Activated CD8-positive, alpha-beta memory T cell treated with anti-CD3 and anti-CD28 coated beads for 4 hours (primary cell): ENCODE data around the gene ZNF330.
"Not testable (repeated sequence)": the region's sequence is repeated elsewhere in the genome, so short reads cannot be mapped to it uniquely, and the experiment has no call there.

Source experiments
- DNase-seq, 2 donors: peaks; one replicate each; pipeline ENCODE4 v3.0.0-alpha.2; 2020; ENCODE audit warnings: low read depth in 2 of 2

The ZNF330 gene

GRCh38 chr4:141220691-141221659 is at the start of gene ZNF330:
Gene ZNF330 (plus strand): TSS chr4:141220895. CDS start chr4:141222372, 1,477 bp downstream.
- peak; percentile 69 to 78 for DNase-seq

GRCh38 chr4:141174457-141174856 is 46.2 kb upstream of the ZNF330 start:
- no peak for DNase-seq

GRCh38 chr4:141177171-141177570 is 43.5 kb upstream of the ZNF330 start:
- DNase-seq = no peak

GRCh38 chr4:141179474-141180373 is 41.0 kb upstream of the ZNF330 start:
- no peak for DNase-seq

- DNase-seq = no peak
These were observed 39.5 kb upstream of the ZNF330 start for GRCh38 chr4:141180991-141181761.

- not testable (repeated sequence) for DNase-seq
These were observed 37.2 kb upstream of the ZNF330 start for GRCh38 chr4:141183491-141183890.

- no peak for DNase-seq
These were observed 28.1 kb upstream of the ZNF330 start for GRCh38 chr4:141192564-141192963.

- no peak for DNase-seq
These were observed 27.1 kb upstream of the ZNF330 start for GRCh38 chr4:141193516-141194034.

- DNase-seq = no peak
These were observed 25.5 kb upstream of the ZNF330 start for GRCh38 chr4:141195095-141195707.

GRCh38 chr4:141196227-141196933 is 24.3 kb upstream of the ZNF330 start:
- no peak for DNase-seq

- DNase-seq = no peak
These were observed 12.7 kb upstream of the ZNF330 start for GRCh38 chr4:141207961-141208360.

GRCh38 chr4:141210168-141210567 is 10.5 kb upstream of the ZNF330 start:
- DNase-seq = no peak

- DNase-seq = no peak
These were observed 7.1 kb upstream of the ZNF330 start for GRCh38 chr4:141213550-141213991.

- no peak for DNase-seq
These were observed 5.7 kb upstream of the ZNF330 start for GRCh38 chr4:141215030-141215429.

GRCh38 chr4:141216002-141216761 is 4.5 kb upstream of the ZNF330 start:
- no peak for DNase-seq

GRCh38 chr4:141220271-141220670 is 424 bp upstream of the ZNF330 start:
- no peak for DNase-seq

GRCh38 chr4:141223418-141223817 is 2.7 kb downstream of the ZNF330 start:
- no peak for DNase-seq

GRCh38 chr4:141227280-141227679 is 6.6 kb downstream of the ZNF330 start:
- DNase-seq = not testable (repeated sequence)

- no peak for DNase-seq
These were observed 8.9 kb downstream of the ZNF330 start for GRCh38 chr4:141229408-141230101.
